Mesothelial cell of epicardium (in vitro differentiated cells): ENCODE results near the gene TMEM164. TPM values are rescaled to one million over a fixed set of nuclear protein-coding genes. Genes with fewer than 3 reads are reported as not detected.

ENCODE experiments used
- DNase-seq, 2 experiments: peaks; one replicate each; pipeline ENCODE4 v3.0.0; 2021; ENCODE audit warnings: low spot score in 2 of 2; ENCODE audit not compliant: unreplicated experiment in 2 of 2
- H3K27ac Mint-ChIP-seq: 2 replicates; pipeline ENCODE4 v1.8.0; 2021; ENCODE audit warnings: mixed read lengths
- H3K27me3 Mint-ChIP-seq: 2 replicates; pipeline ENCODE4 v1.8.0; 2021; ENCODE audit warnings: low read depth, mixed read lengths
- H3K36me3 Mint-ChIP-seq: 2 replicates; pipeline ENCODE4 v1.8.0; 2021; ENCODE audit warnings: mixed read lengths
- H3K4me1 Mint-ChIP-seq: 2 replicates; pipeline ENCODE4 v1.8.0; 2021; ENCODE audit warnings: mixed read lengths
- H3K4me3 Mint-ChIP-seq: 2 replicates; pipeline ENCODE4 v1.8.0; 2021; ENCODE audit warnings: mild to moderate bottlenecking, moderate library complexity, mixed read lengths
- H3K9me3 Mint-ChIP-seq: 2 replicates; pipeline ENCODE4 v1.8.0; 2021; ENCODE audit warnings: mixed read lengths
- CTCF ChIP-seq: fragments of 200-600 bp; sonication (generic); IDR thresholded peaks from one replicate; pipeline ENCODE4 v1.5.0; 2021; ENCODE audit warnings: antibody characterized with exemption; ENCODE audit not compliant: unreplicated experiment
- total RNA-seq: library from RNA; stranded (reverse); gene quantifications from 3 replicates; pipeline ENCODE4 v1.2.1, GENCODE V29; 2021

The TMEM164 gene
- total RNA-seq, 1 donor from 2014 or later: 42.5 TPM

GRCh38 chrX:110131031-110131430 lies 128.1 kb downstream of the TMEM164 start:
- Mint-ChIP-seq H3K9me3 (peaks cover 4% of the 10 kb centered on the region), H3K27me3 (no peaks in the 10 kb centered on the region), H3K27ac (no peak overlapping the region), H3K4me3 (no peak overlapping the region), H3K36me3 (peaks cover 10% of the 10 kb centered on the region), H3K4me1 (no peaks in the 10 kb centered on the region)
- TF ChIP-seq CTCF: no peak
- DNase-seq: no peak

GRCh38 chrX:110132450-110133114 lies 129.7 kb downstream of the TMEM164 start:
- Mint-ChIP-seq H3K4me3 (no peak overlapping the region), H3K9me3 (peaks cover 4% of the 10 kb centered on the region), H3K27ac (no peak overlapping the region), H3K27me3 (no peaks in the 10 kb centered on the region), H3K4me1 (no peaks in the 10 kb centered on the region), H3K36me3 (peaks cover 10% of the 10 kb centered on the region)
- no peak for DNase-seq
- TF ChIP-seq CTCF: no peak

GRCh38 chrX:110133735-110134370 lies 130.9 kb downstream of the TMEM164 start:
- no peak for TF ChIP-seq CTCF
- DNase-seq: no peak
- peaks cover 4% of the 10 kb centered on the region for H3K9me3 Mint-ChIP-seq
- H3K36me3 Mint-ChIP-seq: peaks cover 10% of the 10 kb centered on the region
- H3K4me3 Mint-ChIP-seq: no peak overlapping the region
- H3K27ac Mint-ChIP-seq: no peak overlapping the region
- H3K4me1 Mint-ChIP-seq: no peaks in the 10 kb centered on the region
- no peaks in the 10 kb centered on the region for H3K27me3 Mint-ChIP-seq

- H3K9me3 Mint-ChIP-seq: no peaks in the 10 kb centered on the region
Observed at GRCh38 chrX:110135618-110136017, 132.7 kb downstream of the TMEM164 start.

GRCh38 chrX:110136136-110136535 lies 133.2 kb downstream of the TMEM164 start:
- no peak for TF ChIP-seq CTCF
- H3K27me3 Mint-ChIP-seq: no peaks in the 10 kb centered on the region
- H3K9me3 Mint-ChIP-seq: no peaks in the 10 kb centered on the region
- H3K4me1 Mint-ChIP-seq: no peaks in the 10 kb centered on the region
- H3K4me3 Mint-ChIP-seq: no peak overlapping the region
- H3K36me3 Mint-ChIP-seq: peaks cover 10% of the 10 kb centered on the region
- no peak overlapping the region for H3K27ac Mint-ChIP-seq
- DNase-seq: no peak

More at GRCh38 chrX:110135618-110136017, 132.7 kb downstream of the TMEM164 start:
- Mint-ChIP-seq H3K4me3 (no peak overlapping the region), H3K4me1 (no peaks in the 10 kb centered on the region), H3K36me3 (peaks cover 10% of the 10 kb centered on the region), H3K27ac (no peak overlapping the region), H3K27me3 (no peaks in the 10 kb centered on the region)
- TF ChIP-seq CTCF: no peak
- DNase-seq: no peak
